ENCODE measurements around the gene CCDC171. TPM values are rescaled to one million over a fixed set of nuclear protein-coding genes. Genes with fewer than 3 reads are reported as not detected.

CCDC171 gene
- total RNA-seq, 2 donors from 2014 or later = 0.52 to 1.5 TPM

Other genes with a start within 250 kb of the CCDC171 start
- gene TTC39B, start 245.8 kb upstream of the CCDC171 start, total RNA-seq = 10 to 100 TPM; 28.7 to 35.6 TPM
- 10 to 100 TPM in 1 of 2 donors, 1 to 10 TPM in 1; 9.1 to 12.0 TPM for gene SNAPC3, start 130.2 kb upstream of the CCDC171 start, total RNA-seq
- gene PSIP1, start 42.1 kb upstream of the CCDC171 start, total RNA-seq = 100 to 1,000 TPM; 115 to 117 TPM